Amygdala (tissue), 56 donors: ENCODE measurements around the gene CCRL2.

Experiments
- DNase-seq, 56 donors: peaks; one replicate each; lab custom pipeline; 2025; lab: John Stamatoyannopoulos, UW

Gene CCRL2, protein sequence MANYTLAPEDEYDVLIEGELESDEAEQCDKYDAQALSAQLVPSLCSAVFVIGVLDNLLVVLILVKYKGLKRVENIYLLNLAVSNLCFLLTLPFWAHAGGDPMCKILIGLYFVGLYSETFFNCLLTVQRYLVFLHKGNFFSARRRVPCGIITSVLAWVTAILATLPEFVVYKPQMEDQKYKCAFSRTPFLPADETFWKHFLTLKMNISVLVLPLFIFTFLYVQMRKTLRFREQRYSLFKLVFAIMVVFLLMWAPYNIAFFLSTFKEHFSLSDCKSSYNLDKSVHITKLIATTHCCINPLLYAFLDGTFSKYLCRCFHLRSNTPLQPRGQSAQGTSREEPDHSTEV

DNA sequence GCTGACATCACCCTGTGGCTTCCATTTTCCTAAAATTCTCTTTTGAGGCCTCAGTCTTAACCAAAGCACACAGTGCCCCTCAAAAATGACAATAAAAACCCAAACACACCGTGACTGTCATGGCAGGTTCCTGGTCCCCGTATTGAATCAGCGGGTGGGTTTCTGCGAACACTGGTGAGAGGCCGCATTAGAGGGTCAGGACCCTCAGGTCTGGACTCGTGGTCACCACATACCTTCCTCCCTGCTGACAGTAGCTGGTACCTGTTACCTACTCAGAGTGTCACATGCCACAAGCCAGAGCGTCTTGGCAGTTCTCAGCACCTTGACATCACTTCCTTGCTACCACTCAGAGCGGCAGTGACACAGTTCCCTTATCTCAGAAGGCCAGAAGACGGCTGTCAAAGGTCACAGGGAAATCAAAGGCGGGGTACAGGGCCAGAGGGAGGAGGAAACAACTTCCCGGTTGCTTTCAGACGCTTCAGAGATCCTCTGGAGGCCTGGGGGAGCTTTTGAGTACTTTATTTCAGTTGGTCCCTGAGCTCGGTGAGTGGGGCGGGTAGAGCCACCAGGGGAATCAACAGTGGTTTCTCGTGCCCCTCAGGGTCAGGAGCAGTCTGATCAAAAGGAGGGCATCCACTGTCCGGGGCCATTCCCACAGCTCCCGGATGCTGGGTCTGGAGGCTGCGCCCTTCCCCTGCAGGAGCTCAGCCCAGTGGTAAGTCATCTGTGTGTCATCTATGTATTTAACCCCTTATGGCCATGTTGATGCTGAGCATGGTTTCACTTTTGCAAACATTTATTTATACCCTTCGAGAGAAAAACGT is at the start of gene CCRL2, which contains the start of gene CCR5AS:
TSS of gene CCRL2 (plus strand) at position 472 of the 824 bp plus-strand sequence. CDS start 821 bp downstream, outside the sequence.
TSS of gene CCR5AS (minus strand) at position 279 of the 824 bp plus-strand sequence.
- peak in 11 of 56 donors; percentile 7 to 50 (median 19) for DNase-seq

DNA sequence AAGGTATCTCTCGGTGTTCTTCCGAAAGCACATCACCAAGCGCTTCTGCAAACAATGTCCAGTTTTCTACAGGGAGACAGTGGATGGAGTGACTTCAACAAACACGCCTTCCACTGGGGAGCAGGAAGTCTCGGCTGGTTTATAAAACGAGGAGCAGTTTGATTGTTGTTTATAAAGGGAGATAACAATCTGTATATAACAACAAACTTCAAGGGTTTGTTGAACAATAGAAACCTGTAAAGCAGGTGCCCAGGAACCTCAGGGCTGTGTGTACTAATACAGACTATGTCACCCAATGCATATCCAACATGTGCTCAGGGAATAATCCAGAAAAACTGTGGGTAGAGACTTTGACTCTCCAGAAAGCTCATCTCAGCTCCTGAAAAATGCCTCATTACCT is 48.6 kb upstream of the CCRL2 start:
- DNase-seq, result no peak

DNA sequence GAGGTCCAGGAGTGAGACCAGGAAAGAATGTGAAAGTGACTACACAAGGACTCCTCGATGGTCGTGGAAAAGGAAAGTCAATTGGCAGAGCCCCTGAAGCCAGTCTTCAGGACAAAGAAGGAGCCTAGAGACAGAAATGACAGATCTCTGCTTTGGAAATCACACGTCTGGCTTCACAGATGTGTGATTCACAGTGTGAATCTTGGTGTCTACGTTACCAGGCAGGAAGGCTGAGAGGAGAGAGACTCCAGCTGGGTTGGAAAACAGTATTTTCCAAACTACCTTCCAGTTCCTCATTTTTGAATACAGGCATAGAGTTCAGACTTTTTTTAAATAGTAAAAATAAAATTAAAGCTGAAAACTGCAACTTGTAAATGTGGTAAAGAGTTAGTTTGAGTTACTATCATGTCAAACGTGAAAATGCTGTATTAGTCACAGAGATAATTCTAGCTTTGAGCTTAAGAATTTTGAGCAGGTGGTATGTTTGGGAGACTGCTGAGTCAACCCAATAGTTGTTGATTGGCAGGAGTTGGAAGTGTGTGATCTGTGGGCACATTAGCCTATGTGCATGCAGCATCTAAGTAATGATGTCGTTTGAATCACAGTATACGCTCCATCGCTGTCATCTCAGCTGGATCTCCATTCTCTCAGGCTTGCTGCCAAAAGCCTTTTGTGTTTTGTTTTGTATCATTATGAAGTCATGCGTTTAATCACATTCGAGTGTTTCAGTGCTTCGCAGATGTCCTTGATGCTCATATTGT is 47.1 kb upstream of the CCRL2 start:
- DNase-seq, result peak in 13 of 56 donors; percentile 9 to 63 (median 31)

DNA sequence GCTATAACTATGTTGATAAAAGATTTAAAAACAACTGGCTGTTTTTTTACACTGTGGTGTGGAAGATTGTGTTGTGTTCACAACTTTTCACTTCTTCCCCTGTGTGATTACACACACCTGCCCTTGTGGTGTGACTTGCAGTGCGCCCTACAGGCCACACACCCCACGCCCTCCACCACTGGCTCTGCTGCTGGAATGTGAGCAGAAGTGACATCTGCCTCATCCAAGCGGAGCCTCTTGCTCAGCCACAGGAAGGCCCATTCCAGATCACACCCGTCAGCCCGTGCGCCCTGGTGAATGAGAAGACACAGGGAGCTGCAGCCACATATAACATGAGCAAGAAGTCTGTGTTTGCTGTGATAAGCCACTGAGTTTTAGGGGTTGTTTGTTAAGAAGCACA is 46.2 kb upstream of the CCRL2 start:
- DNase-seq, result peak in 1 of 56 donors; percentile 3

DNA sequence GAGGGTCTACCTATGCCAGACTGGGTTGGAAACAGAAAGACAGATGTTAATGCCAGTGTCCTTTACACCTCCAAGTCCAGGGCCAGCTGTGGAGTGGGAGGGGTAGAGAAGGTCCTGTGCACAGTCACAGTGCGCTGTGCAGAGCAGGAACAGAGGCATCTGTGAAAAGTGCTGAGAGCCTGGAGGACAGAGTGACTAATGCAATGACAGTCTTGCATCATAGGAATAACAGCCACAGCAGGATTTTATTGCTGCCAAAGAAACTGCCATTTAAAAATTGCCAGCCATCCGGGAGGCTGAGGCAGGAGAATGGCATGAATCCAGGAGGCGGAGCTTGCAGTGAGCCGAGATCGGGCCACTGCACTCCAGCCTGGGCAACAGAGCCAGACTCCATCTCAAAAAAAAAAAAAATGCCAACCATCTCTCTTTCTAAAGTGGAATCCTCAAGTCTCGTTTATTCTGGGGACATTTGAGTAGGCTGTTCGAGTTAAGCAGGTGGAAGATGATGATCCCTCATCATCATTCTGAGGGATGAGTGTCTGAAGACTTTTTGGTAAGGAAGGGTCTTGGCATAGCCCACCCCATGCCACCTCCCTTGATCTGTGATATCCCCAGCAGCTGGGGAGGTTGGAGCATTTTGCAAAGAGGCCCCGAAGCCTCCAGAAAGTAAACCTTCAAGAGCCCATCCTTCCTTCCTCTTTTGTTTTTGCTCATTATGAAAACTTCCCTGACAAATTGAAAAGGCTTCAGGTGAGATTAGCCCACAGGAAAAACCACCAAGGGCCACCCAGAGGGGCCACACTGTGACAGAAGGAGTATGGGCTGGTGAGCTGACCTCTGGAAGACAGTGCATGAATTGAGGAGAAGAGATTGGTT is 45.4 kb upstream of the CCRL2 start:
- peak in 2 of 56 donors; percentile 11 to 24 for DNase-seq

DNA sequence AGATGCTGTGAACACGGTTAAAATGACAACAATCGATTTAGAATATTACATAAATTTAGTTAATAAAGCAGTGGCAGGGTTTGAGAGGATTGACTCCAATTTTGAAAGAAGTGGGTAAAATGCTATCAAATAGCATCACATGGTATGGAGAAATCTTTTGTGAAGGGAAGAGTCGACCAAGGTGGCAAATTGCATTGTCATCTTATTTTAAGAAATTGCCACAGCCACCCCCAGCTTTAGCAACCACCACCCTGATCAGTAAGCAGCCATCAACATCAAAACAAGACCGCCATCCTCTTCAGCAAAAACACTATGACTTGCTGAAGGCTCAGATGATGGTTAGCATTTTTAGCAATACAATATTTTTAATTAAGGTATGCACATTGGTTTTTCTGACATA is 42.0 kb upstream of the CCRL2 start:
- DNase-seq, result no peak

DNA sequence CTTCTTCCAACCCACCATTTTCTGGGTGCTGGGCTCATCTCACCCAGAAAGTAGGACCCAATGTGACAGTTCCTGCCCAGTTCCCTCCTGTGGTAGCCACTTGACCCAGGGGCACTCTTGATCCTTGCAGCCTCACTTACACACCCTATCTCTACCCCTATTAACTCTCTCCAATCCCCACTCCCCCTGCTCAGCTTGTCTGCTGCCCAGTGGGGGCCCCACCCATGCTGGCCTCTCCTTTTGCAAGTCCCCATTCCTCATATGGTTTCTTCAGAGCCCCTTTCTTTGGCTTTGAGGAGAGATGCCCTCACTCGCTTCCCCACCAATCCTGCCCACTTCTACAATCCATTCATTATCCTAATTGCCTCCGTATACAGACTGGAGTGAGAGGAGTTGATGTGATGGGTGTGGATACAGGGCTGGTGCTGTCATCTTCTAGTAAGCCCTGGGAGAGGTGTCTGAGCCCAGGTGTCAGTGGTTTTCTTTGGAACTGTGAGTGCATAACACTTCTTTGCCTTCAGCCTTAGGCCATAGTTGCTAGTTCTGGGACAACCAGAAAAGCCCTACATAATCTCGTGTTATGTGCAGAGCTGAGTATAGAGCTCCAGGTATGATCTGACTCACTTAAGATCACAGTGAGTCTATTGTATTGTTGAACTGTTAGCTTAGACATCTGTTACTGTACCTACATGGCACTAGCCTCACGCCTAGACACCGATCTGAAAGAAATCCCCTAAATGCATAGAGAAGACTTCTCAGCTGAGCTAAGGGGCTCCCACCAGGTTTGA is 41.1 kb upstream of the CCRL2 start:
- DNase-seq, result no peak

DNA sequence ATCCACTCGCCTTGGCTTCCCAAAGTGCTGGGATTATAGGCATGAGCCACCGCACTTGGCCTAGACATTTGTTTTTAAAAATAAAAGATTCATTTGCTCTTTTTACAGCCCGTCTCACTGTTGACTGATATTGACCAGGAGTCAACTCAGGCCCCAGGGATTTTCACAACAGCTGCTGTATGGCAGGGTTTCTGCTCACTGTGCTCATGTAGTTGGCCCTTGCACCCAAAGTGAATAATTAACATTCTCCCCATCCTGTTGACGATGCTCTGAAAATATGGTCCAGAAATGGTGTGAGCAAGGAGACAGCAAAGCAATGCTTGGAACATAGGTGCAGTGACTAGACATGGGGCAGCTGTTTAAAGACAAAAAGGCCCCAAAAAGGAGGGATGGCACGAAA is 39.2 kb upstream of the CCRL2 start:
- no peak for DNase-seq

DNA sequence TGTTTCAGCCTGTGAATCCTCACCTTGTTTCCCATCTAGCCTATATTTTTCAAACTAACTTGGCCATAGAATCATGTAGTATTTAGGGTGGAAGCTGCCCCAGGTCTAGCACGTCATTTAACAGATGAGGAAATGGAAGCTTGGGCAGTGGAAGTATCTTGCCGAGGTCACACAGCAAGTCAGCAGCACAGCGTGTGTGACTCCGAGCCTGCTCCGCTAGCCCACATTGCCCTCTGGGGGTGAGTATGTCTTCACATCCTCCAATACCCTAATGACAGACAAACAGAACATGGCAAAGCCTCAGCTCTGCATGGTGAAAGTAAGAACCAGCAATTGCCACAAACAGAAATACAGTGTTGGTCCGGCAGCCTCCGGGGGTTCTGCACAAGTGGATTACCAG is 38.5 kb upstream of the CCRL2 start:
- peak in 31 of 56 donors; percentile 9 to 75 (median 25) for DNase-seq

DNA sequence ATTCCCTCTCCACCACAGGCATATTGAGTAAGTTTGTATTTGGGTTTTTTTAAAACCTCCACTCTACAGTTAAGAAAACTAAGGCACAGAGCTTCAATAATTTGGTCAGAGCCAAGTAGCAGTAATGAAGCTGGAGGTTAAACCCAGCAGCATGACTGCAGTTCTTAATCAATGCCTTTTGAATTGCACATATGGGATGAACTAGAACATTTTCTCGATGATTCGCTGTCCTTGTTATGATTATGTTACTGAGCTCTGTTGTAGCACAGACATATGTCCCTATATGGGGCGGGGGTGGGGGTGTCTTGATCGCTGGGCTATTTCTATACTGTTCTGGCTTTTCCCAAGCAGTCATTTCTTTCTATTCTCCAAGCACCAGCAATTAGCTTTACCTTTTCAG is 37.9 kb upstream of the CCRL2 start:
- DNase-seq, result no peak

DNA sequence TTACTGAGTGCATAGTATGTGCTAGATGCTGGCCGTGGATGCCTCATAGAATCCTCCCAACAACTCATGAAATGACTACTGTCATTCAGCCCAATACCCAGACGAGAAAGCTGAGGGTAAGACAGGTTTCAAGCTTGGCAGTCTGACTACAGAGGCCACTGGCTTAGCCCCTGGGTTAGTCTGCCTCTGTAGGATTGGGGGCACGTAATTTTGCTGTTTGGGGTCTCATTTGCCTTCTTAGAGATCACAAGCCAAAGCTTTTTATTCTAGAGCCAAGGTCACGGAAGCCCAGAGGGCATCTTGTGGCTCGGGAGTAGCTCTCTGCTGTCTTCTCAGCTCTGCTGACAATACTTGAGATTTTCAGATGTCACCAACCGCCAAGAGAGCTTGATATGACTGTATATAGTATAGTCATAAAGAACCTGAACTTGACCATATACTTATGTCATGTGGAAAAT is 37.4 kb upstream of the CCRL2 start:
- DNase-seq, result no peak

DNA sequence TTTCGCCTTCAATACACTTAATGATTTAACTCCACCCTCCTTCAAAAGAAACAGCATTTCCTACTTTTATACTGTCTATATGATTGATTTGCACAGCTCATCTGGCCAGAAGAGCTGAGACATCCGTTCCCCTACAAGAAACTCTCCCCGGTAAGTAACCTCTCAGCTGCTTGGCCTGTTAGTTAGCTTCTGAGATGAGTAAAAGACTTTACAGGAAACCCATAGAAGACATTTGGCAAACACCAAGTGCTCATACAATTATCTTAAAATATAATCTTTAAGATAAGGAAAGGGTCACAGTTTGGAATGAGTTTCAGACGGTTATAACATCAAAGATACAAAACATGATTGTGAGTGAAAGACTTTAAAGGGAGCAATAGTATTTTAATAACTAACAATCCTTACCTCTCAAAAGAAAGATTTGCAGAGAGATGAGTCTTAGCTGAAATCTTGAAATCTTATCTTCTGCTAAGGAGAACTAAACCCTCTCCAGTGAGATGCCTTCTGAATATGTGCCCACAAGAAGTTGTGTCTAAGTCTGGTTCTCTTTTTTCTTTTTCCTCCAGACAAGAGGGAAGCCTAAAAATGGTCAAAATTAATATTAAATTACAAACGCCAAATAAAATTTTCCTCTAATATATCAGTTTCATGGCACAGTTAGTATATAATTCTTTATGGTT is 36.1 kb upstream of the CCRL2 start, which contains the start of gene CCR5:
TSS of gene CCR5 (plus strand) at position 108 of the 680 bp plus-strand sequence. CDS start 1,957 bp downstream, outside the sequence.
- no peak for DNase-seq

DNA sequence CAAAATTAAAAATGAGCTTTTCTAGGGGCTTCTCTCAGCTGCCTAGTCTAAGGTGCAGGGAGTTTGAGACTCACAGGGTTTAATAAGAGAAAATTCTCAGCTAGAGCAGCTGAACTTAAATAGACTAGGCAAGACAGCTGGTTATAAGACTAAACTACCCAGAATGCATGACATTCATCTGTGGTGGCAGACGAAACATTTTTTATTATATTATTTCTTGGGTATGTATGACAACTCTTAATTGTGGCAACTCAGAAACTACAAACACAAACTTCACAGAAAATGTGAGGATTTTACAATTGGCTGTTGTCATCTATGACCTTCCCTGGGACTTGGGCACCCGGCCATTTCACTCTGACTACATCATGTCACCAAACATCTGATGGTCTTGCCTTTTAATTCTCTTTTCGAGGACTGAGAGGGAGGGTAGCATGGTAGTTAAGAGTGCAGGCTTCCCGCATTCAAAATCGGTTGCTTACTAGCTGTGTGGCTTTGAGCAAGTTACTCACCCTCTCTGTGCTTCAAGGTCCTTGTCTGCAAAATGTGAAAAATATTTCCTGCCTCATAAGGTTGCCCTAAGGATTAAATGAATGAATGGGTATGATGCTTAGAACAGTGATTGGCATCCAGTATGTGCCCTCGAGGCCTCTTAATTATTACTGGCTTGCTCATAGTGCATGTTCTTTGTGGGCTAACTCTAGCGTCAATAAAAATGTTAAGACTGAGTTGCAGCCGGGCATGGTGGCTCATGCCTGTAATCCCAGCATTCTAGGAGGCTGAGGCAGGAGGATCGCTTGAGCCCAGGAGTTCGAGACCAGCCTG is 35.3 kb upstream of the CCRL2 start:
- no peak for DNase-seq

DNA sequence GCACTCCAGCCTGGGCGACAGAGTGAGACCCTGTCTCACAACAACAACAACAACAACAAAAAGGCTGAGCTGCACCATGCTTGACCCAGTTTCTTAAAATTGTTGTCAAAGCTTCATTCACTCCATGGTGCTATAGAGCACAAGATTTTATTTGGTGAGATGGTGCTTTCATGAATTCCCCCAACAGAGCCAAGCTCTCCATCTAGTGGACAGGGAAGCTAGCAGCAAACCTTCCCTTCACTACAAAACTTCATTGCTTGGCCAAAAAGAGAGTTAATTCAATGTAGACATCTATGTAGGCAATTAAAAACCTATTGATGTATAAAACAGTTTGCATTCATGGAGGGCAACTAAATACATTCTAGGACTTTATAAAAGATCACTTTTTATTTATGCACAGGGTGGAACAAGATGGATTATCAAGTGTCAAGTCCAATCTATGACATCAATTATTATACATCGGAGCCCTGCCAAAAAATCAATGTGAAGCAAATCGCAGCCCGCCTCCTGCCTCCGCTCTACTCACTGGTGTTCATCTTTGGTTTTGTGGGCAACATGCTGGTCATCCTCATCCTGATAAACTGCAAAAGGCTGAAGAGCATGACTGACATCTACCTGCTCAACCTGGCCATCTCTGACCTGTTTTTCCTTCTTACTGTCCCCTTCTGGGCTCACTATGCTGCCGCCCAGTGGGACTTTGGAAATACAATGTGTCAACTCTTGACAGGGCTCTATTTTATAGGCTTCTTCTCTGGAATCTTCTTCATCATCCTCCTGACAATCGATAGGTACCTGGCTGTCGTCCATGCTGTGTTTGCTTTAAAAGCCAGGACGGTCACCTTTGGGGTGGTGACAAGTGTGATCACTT is 34.3 kb upstream of the CCRL2 start:
- DNase-seq, result peak in 2 of 56 donors; percentile 15 to 16

DNA sequence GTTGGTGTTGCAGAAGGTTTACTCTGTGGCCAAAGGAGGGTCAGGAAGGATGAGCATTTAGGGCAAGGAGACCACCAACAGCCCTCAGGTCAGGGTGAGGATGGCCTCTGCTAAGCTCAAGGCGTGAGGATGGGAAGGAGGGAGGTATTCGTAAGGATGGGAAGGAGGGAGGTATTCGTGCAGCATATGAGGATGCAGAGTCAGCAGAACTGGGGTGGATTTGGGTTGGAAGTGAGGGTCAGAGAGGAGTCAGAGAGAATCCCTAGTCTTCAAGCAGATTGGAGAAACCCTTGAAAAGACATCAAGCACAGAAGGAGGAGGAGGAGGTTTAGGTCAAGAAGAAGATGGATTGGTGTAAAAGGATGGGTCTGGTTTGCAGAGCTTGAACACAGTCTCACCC is 32.3 kb upstream of the CCRL2 start:
- DNase-seq, result no peak

DNA sequence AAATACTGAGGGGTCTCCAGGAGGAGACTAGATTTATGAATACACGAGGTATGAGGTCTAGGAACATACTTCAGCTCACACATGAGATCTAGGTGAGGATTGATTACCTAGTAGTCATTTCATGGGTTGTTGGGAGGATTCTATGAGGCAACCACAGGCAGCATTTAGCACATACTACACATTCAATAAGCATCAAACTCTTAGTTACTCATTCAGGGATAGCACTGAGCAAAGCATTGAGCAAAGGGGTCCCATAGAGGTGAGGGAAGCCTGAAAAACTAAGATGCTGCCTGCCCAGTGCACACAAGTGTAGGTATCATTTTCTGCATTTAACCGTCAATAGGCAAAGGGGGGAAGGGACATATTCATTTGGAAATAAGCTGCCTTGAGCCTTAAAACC is 31.8 kb upstream of the CCRL2 start:
- DNase-seq, result no peak
